Osteoblast (primary cell): ENCODE data around the gene FBXL19. TPM values are rescaled to one million over a fixed set of nuclear protein-coding genes. Genes with fewer than 3 reads are reported as not detected.

Experiments used
- DNase-seq: peaks from one replicate; pipeline ENCODE4 v3.0.0; 2011; ENCODE audit warnings: low spot score, mixed read lengths; ENCODE audit not compliant: insufficient read length; ENCODE audit errors: missing footprints
- H2AFZ ChIP-seq: 2 replicates; pipeline ENCODE4 v1.6.0; 2011; ENCODE audit warnings: mild to moderate bottlenecking, low read length
- H3K27ac ChIP-seq: 2 replicates; pipeline ENCODE4 v1.5.1; 2011; ENCODE audit warnings: mild to moderate bottlenecking, low read depth, low read length, moderate library complexity
- H3K27me3 ChIP-seq: 2 replicates; pipeline ENCODE4 v1.6.0; 2012; ENCODE audit warnings: mild to moderate bottlenecking, control low read depth, inconsistent platforms, low read length, moderate library complexity; ENCODE audit not compliant: insufficient read depth
- H3K36me3 ChIP-seq: 2 replicates; pipeline ENCODE4 v1.5.1; 2011; ENCODE audit warnings: mild to moderate bottlenecking, low read length, control low read depth, moderate library complexity; ENCODE audit not compliant: insufficient read depth
- H3K4me1 ChIP-seq: 2 replicates; pipeline ENCODE4 v1.5.1; 2011; ENCODE audit warnings: mild to moderate bottlenecking, low read length, control low read depth, moderate library complexity; ENCODE audit not compliant: insufficient read depth
- H3K4me2 ChIP-seq: 2 replicates; pipeline ENCODE4 v1.6.0; 2011; ENCODE audit warnings: mild to moderate bottlenecking, low read length; ENCODE audit not compliant: insufficient read depth
- H3K4me3 ChIP-seq: fragments of 200-600 bp; sonication (generic); 3 replicates; pipeline ENCODE4 v1.5.1; 2012; ENCODE audit warnings: mild to moderate bottlenecking, low read length, inconsistent platforms; ENCODE audit not compliant: insufficient read depth
- H3K79me2 ChIP-seq: 2 replicates; pipeline ENCODE4 v1.6.0; 2012; ENCODE audit warnings: mild to moderate bottlenecking, low read length, control low read depth, inconsistent platforms; ENCODE audit not compliant: insufficient read depth
- H3K9me3 ChIP-seq: 2 replicates; pipeline ENCODE4 v1.5.1; 2011; ENCODE audit warnings: low read depth, low read length, control low read depth
- H4K20me1 ChIP-seq: 2 replicates; pipeline ENCODE4 v1.6.0; 2012; ENCODE audit warnings: mild to moderate bottlenecking, low read length, control low read depth; ENCODE audit not compliant: insufficient read depth
- total RNA-seq: library from RNA; depleted of rRNA; stranded (reverse); fragments of >200 nt; gene quantifications from 2 replicates; pipeline ENCODE4 v1.2.3, GENCODE V29; 2012
- TF ChIP-seq, protein P1 (sequence below): IDR thresholded peaks from 2 replicates; pipeline ENCODE4 v1.5.1; 2011; ENCODE audit warnings: mild to moderate bottlenecking, low read depth, low read length, moderate library complexity; ENCODE audit errors: extremely low read depth

The FBXL19 gene
- total RNA-seq, 1 donor, result 14.5 TPM

DNA sequence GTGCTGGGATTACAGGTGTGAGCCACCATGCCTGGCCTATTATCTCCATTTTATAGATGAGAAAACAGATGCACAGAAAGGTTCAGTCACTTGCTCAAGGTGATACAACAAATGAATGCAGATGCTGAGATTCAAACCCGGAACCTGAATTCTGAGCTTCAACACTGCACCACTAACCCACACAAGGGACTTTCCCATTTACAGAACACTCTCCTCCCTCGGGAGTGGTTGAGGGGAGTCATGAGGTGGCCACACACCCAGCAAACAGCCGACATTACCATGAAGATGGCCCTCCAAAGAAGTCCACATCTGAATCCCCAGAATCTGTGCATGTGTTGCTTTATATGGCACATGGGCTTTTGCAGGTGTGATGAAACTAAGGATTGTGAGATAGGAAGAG, 38.6 kb upstream of the FBXL19 start:
- no peak overlapping the region for H3K4me2 ChIP-seq

DNA sequence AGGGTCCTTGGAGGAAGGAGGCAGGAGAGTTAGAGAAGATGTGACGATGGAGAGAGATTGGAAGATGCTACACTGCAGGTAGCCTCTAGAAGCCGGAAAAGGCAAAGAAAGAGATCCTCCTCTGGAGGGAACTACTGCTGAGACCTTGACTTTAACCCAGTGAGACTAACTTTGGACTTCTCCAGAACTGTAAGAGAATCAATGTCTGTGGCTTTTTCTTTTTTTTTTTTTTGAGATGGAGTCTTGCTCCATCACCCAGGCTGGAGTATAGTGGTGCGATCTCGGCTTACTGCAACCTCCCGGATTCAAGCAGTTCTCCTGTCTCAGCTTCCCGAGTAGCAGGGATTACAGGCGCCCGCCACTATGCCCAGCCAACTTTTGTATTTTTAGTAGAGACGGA, 38.2 kb upstream of the FBXL19 start:
- no peaks in the 10 kb centered on the region for H4K20me1 ChIP-seq
- TF ChIP-seq, protein P1, sequence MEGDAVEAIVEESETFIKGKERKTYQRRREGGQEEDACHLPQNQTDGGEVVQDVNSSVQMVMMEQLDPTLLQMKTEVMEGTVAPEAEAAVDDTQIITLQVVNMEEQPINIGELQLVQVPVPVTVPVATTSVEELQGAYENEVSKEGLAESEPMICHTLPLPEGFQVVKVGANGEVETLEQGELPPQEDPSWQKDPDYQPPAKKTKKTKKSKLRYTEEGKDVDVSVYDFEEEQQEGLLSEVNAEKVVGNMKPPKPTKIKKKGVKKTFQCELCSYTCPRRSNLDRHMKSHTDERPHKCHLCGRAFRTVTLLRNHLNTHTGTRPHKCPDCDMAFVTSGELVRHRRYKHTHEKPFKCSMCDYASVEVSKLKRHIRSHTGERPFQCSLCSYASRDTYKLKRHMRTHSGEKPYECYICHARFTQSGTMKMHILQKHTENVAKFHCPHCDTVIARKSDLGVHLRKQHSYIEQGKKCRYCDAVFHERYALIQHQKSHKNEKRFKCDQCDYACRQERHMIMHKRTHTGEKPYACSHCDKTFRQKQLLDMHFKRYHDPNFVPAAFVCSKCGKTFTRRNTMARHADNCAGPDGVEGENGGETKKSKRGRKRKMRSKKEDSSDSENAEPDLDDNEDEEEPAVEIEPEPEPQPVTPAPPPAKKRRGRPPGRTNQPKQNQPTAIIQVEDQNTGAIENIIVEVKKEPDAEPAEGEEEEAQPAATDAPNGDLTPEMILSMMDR, result no peak
- H3K27me3 ChIP-seq, result no peaks in the 10 kb centered on the region
- no peaks in the 10 kb centered on the region for H3K4me1 ChIP-seq
- H3K79me2 ChIP-seq, result peaks cover 3% of the 10 kb centered on the region
- no peak overlapping the region for H2AFZ ChIP-seq
- DNase-seq, result no peak
- H3K4me2 ChIP-seq, result no peak overlapping the region
- no peak overlapping the region for H3K27ac ChIP-seq
- peaks cover 34% of the 10 kb centered on the region for H3K36me3 ChIP-seq
- H3K4me3 ChIP-seq, result no peak overlapping the region
- no peaks in the 10 kb centered on the region for H3K9me3 ChIP-seq

More for the DNA sequence above, 38.6 kb upstream of the FBXL19 start:
- peaks cover 3% of the 10 kb centered on the region for H3K79me2 ChIP-seq
- H4K20me1 ChIP-seq, result no peaks in the 10 kb centered on the region
- no peaks in the 10 kb centered on the region for H3K9me3 ChIP-seq
- H3K27me3 ChIP-seq, result no peaks in the 10 kb centered on the region
- peak; percentile 29 for DNase-seq
- TF ChIP-seq, protein P1, result no peak
- H3K36me3 ChIP-seq, result peaks cover 34% of the 10 kb centered on the region
- H3K4me3 ChIP-seq, result no peak overlapping the region
- no peak overlapping the region for H2AFZ ChIP-seq
- no peak overlapping the region for H3K27ac ChIP-seq
- no peaks in the 10 kb centered on the region for H3K4me1 ChIP-seq

DNA sequence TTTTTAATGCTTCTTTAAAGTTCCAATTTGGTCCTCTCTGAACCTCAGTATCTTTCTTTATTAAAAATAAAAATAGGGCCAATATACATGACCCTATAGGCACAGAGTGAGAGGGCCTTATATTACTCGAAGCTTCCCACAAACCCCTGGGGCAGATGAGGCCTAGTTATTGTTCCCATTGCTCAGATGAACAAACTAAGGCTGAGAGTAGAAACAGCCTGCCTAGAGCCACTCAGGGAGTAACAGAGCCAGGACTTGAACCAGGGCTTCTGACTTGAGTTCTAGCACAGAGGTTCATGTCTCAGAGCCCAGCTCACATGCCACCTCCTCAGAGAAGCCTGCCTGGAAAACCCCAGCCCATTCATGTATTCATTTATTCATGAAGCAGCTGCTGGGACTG, 37.2 kb upstream of the FBXL19 start:
- Histone ChIP-seq H3K4me2 (no peak overlapping the region), H3K4me1 (no peaks in the 10 kb centered on the region), H2AFZ (no peak overlapping the region), H3K4me3 (no peak overlapping the region), H3K9me3 (no peaks in the 10 kb centered on the region), H3K27me3 (no peaks in the 10 kb centered on the region), H3K36me3 (peaks cover 30% of the 10 kb centered on the region), H3K79me2 (peaks cover 3% of the 10 kb centered on the region), H4K20me1 (no peaks in the 10 kb centered on the region), H3K27ac (no peak overlapping the region)
- TF ChIP-seq, protein P1, result no peak
- no peak for DNase-seq

DNA sequence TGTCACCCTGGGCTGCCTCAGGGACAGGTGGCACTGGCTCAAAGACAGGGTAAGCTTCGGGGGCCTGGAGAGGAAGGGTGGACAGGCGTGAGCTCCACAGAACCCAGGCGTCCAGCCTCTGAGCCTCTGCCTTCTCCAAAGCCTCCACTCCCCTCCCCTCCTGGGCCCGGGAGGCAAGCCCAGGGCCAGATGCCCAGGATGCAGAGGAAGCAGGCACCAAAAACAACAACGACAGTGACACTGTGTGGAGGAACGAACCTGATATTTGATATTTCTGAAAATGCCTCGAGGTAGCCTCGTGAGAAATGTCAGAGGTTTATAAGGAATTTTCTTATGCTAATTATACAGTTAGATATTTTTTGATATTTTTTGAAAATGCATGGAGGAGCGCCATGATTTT, 35.4 kb upstream of the FBXL19 start:
- H3K27ac ChIP-seq, result no peak overlapping the region
- H3K4me3 ChIP-seq, result no peak overlapping the region
- H4K20me1 ChIP-seq, result no peaks in the 10 kb centered on the region
- H3K36me3 ChIP-seq, result peaks cover 32% of the 10 kb centered on the region
- no peak overlapping the region for H3K4me2 ChIP-seq
- H3K9me3 ChIP-seq, result no peaks in the 10 kb centered on the region
- no peak for DNase-seq
- H2AFZ ChIP-seq, result no peak overlapping the region
- H3K4me1 ChIP-seq, result peaks cover 2% of the 10 kb centered on the region
- H3K27me3 ChIP-seq, result no peaks in the 10 kb centered on the region
- TF ChIP-seq, protein P1, result no peak
- peaks cover 10% of the 10 kb centered on the region for H3K79me2 ChIP-seq
